GM19467 (cell line): ENCODE measurements around the gene NSFL1C.
"Not testable (repeated sequence)": the region's sequence is repeated elsewhere in the genome, so short reads cannot be mapped to it uniquely, and the experiment has no call there.

Experiments used
- ATAC-seq: cut with Tn5 transposase; IDR thresholded peaks from one replicate; pipeline ENCODE4 v1.9.1; 2021; ENCODE audit warnings: mild to moderate bottlenecking, moderate library complexity; ENCODE audit not compliant: unreplicated experiment

Gene NSFL1C

DNA sequence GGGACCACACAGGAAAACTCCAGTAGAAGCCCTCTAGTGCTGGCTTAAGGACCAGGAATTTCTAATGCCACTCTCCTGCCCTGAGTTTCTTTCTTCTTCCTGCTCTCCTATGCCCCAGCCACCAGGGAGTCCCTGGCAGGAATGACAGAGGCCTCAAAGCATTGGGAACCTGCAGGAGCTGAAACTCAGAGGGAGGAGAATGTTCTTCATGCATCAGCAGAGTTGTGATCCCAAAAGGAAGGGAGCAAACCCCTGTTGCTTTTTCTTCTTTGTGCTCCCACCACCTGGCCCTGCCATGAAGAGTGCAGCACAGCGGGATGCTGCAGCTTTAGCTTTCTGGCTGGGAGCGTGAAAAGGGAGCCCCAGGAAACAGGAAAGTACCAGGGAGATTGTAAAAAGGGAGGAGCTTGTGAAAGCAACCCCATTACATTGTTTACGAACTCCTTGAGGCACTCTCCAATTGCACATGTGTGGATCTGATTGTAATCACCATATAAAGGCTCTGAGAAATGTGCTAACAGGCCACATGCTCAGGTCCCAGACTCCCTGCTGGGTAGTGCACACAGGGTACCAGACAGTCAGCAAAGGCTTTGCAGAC lies 39.1 kb downstream of the NSFL1C start:
- no peak for ATAC-seq

DNA sequence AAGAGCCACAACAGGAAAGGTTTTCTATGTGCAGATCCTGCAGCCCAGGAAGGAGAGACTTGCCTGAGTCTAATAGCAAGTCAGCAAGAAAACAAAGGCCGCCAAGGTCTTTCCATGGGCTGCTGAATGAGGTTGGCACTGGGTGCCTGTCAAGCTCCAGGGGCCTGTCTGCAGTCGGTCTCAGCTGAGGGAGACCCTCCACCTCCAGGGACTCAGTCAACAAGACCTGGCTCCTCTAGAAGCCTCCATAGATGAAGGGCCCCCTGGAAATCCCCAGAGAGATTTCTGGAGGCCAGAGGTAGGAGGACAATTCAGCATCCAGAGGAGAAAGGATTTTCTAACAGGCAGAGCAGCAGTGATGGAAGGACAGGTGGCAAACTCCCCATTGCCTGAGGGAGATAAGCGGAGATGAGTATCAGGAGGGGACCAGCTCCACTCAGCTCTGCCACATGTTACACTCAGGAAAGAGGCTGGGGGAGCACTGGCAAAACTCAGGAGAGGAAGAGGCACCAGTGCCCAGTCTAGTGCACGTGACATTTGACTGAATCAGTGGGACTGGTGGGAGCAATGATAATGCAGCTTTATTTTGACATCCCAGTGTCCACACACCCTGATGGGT lies 40.3 kb downstream of the NSFL1C start:
- ATAC-seq: no peak

DNA sequence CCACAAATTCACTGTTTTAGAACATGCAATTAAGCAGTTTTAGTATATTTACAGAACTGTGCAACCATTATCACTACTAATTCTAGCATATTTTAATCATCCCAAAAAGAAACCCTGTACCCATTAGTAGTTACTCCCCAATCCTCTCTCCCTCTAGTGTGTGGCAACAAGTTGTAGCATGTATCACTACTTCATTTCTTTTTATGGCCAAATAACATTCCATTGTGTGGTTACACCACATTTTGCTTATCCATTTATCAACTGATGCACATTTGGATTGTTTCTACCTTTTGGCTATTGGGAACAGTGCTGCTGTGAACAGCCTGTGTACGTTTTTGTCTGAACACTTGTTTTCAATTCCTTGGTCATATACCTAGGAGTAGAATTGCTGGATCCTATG lies 42.3 kb downstream of the NSFL1C start:
- no peak for ATAC-seq

- ATAC-seq: no peak
Measured at GRCh38 chr20:1423625-1424106, 43.0 kb downstream of the NSFL1C start.

GRCh38 chr20:1423206-1423605 lies 43.4 kb downstream of the NSFL1C start:
- ATAC-seq: no peak

DNA sequence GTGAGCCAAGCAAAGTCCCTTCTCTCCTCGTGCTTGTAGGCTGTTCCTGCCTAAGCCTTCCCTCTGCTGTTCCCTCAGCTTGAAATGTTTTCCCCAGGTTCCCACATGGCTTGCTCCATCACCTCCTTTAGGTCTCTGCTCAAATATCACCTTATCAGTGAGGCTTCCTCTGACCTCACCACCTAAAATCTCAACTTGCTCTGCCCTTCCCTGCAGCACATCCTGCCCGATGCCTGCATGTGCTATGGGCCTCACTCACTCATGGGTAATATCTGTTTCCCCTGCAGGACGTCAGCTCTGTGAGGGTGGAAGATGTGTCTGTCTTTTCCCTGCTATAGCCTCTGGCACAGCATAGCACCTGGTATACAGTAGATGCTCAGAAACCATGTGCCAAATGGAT lies 43.9 kb downstream of the NSFL1C start:
- ATAC-seq: no peak

- ATAC-seq: no peak
Measured at GRCh38 chr20:1420066-1420465, 46.6 kb downstream of the NSFL1C start.

DNA sequence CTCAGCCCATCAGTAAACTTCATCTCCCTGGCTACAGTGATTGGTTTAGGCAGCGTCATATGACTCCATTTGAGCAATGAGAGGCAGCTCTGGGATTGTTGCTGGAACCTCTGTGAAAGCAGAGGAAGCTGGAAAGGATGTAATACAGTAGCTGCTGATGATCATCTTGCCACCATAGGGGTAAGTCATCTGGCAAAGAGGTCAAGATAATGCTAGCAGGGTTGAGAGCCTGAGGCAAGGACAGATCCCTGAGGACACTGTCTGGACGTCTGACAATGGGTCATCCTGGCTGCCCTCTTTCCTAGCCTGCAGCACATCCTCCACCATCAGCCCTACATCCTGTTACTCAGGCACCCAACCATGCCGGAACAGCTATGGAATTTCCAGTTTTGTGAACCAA lies 48.3 kb downstream of the NSFL1C start:
- no peak for ATAC-seq

DNA sequence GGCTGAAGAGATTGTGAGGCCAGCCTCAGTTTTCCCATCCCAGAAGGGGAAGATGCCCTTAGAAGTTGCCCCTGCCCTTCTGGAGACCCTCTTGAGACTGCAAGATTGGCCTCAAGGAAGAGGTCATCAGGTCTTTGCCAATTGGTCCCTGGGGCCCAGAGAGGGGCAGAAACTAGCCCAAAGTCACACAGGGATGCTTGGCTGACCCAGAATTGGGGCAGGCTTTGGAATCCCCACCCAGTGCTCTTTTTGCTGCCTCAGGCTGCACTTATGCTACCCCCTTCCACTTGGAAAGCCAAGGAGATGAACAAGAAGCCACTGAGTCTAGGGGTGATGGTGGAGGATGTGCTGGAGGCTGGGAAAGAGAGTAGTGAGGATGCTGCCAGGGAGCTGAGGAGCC lies 48.9 kb downstream of the NSFL1C start:
- no peak for ATAC-seq

- no peak for ATAC-seq
Measured at GRCh38 chr20:1417273-1417672, 49.4 kb downstream of the NSFL1C start.

DNA sequence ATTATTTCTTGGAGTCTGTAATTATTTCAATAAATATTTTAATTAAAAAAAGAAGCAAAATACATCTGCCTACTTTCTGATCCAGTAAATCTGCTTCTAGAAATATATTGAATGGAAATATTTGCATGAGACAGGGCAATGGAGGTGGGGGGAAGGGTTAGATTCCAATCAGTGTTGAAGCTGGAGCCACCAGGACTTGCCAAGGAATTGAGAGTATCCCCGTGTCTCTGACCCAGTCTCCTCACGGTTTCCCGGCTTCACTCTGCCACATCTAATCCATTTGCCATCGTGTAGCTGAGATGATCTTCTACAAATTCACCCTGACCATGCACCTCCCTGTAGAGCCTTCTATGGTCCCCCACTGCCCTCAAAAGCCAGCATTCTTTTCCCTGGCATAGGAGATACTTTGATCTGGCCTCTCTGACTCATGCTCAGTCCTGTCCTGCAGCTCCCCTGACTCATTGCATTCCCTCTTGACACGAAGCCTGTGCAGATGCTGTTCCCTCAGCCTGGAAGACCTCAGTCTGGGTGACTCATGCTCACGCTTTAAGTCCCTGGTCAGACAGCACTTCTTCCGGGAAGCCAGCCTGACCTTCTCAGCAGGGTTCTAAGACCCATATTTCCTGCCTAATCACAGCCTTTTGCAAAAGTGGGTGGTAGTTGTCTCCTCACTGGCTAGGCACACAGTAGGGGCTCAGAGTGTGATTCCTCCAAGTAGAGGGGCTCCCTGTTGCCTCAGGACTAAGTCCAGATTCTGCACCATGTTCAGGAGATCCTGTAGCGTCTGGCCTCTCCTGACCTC lies 50.8 kb downstream of the NSFL1C start:
- no peak for ATAC-seq

- no peak for ATAC-seq
Measured at GRCh38 chr20:1414982-1415381, 51.7 kb downstream of the NSFL1C start.

DNA sequence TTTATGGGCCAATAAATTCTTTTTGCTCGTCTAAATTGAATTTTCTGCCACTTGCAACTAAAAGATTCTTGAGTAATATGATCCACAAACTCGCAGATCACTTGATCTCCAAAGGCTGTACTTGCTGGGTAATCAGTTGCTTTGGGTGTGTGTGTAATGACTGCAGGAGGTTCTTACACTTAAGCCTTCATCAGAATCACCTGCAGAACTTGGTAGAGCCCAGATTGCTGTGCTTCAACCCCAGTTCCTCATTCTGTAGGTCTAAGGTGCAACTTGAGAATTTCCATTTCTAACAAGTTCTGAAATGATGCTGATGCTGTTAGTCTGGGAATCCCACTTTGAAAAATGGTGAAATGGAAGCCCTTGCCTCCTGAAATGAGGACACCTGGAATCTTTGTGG lies 60.8 kb downstream of the NSFL1C start:
- ATAC-seq: no peak

DNA sequence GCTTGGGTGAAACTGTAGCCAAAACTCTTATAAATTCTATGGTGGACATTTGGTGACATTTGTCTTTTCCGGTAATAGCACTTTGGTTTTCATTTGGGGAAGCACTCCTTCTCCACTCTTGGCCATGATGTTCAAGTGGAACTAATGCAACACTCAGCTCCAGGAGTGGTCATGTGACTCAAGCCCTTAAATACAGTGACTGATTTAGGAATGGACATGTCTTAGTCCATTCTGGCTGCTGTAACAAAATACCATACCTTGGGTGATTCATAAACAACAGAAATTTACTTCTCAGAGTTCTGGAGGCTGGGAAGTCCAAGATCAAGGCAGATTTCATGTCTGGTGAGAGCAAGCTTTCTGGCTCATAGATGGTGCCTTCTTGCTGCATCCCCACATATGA lies 63.0 kb downstream of the NSFL1C start:
- no peak for ATAC-seq

- no peak for ATAC-seq
Measured at GRCh38 chr20:1402149-1402548, 64.5 kb downstream of the NSFL1C start.

- ATAC-seq: no peak
Measured at GRCh38 chr20:1401451-1401907, 65.2 kb downstream of the NSFL1C start.

DNA sequence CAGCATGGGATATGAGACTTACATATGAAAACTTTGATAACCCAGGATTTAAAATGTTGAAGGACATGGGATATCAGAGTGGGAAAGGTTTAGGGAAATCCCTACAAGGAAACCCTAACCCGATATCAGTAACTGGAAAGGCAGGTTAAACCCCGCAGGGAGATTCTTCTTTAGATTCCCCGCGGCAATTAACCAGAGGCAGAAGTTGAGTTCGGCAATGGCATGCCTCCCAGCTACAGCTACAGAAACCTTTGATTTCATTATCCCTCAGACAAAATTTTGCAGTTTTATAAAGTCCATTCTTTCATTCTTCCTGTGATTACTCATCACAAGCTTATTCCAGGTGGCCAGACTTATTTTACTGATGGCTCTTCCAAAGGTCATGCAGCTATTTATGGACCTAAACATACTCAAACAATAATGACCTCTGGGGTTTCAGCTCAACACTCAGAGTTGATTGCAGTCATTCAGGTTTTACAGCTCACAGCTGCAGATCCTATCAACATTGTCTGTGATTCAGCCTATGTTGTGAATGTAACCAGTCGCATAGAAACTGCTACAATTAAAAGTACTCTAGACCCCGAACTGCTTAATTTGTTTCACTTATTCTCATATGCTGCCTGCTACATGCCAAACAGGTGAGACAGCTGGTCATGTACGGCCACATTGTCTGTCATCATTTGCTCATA lies 66.8 kb downstream of the NSFL1C start:
- ATAC-seq: not testable (repeated sequence)

DNA sequence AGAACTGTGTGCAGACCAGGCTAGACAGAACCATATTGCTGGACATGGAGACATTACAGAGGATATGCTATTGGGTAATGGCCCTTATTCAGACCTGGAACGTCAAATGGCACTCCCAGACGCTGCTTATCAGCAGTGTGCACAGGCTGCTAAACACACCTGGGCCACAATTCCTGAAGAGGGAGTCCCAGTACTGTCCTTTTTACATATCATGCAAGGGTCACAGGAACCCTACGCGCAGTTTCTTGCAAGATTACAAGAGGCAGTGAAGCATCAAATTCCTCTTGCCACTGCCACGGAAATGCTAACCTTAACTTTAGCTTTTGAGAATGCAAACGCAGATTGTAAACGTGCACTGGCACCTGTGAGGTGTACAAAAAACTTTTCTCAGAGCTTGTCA lies 68.5 kb downstream of the NSFL1C start:
- not testable (repeated sequence) for ATAC-seq

DNA sequence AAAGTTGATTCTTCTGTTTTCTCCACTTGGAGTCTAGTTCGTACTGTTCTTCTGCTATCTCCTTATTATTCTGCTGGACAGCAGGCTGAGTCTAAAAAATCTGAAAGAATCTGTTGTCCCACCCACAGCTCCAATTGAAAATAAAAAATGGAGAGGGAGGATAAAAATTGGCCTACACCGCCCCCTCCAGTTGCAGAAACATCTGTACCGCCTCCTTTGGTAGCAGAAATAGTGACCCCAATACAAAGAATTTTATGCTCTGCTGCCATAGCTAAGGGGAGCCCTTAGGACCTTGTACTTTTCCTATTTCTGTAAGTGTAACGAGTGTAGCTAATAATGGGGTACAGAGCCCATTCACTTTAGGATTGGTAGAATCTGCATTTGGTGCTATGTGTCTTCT lies 68.9 kb downstream of the NSFL1C start:
- no peak for ATAC-seq

- no peak for ATAC-seq
Measured at GRCh38 chr20:1396702-1397101, 69.9 kb downstream of the NSFL1C start.

DNA sequence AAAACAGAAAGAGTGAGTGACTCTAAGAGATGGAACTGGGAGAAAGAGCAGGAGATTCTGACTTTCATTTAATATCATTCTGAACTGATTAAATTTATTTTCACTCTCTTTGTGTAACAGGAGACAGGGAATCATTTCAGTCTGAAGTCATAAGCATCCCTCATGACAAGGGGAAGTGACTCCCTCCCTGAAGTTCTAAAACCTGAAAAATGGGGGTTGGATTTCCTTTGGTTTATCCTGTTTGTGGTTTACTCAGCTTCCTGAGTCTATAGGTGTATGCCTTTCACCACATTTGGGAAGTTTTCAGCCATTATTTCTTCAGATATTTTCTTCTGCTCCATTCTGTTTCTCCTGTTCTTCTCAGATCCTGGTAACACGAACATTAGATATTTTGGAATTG lies 70.4 kb downstream of the NSFL1C start:
- no peak for ATAC-seq
